ENCODE results near the gene ENTPD3.

Gene ENTPD3

DNA sequence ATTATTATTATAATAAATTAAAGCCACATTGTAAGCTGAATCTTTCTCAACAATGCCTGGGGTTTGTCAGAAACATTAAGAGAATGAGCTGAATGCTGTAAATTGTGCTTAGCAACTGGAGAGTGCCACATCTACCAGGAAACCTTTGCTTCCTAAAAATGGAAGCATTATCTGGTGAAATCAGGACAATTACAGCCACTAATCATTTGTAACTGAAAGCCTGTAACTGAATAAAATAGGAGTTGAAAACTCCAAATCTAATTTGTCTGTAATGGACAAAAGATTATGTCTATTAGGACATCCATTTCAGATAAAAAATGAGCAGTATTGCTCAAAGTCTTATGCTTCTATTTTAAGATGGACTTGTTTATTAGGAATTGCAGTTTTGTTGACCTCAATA is 45.3 kb upstream of the ENTPD3 start:
- TF ChIP-seq, protein P1, sequence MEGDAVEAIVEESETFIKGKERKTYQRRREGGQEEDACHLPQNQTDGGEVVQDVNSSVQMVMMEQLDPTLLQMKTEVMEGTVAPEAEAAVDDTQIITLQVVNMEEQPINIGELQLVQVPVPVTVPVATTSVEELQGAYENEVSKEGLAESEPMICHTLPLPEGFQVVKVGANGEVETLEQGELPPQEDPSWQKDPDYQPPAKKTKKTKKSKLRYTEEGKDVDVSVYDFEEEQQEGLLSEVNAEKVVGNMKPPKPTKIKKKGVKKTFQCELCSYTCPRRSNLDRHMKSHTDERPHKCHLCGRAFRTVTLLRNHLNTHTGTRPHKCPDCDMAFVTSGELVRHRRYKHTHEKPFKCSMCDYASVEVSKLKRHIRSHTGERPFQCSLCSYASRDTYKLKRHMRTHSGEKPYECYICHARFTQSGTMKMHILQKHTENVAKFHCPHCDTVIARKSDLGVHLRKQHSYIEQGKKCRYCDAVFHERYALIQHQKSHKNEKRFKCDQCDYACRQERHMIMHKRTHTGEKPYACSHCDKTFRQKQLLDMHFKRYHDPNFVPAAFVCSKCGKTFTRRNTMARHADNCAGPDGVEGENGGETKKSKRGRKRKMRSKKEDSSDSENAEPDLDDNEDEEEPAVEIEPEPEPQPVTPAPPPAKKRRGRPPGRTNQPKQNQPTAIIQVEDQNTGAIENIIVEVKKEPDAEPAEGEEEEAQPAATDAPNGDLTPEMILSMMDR (IDR thresholded peaks at IDR 0.05; ENCODE audit: insufficient read depth, low read length, poor library complexity, severe bottlenecking), result no peak
- TF ChIP-seq EZH2phosphoT487 (conservative IDR thresholded peaks at IDR 0.05; ENCODE audit: low read length), result no peak
- H3K4me3 ChIP-seq (ENCODE audit: insufficient read depth, low read length, poor library complexity, severe bottlenecking), result no peak overlapping the region

DNA sequence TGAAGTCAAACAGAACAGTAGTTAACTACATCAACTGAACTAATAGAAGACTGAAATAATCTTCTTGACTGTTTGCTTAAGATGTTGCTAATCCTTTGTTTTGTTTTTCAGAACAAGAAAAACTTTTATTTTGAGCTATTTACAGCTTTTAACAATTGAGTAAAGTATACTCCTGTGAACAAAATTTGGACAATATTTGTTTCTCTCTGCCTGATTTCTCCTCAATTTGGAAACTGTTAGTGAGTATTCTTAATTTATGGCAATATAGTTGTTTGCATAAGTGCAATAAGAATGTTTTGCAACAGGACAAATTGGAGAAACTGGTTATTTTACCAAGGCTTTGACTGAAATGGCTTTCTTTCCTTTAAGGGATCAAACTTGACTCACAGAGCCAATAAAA is 36.5 kb upstream of the ENTPD3 start:
- no peaks in the 10 kb centered on the region for H3K79me2 ChIP-seq (ENCODE audit: insufficient read depth, low read length)
- no peak overlapping the region for H3K4me2 ChIP-seq (ENCODE audit: low read depth, low read length, poor library complexity, severe bottlenecking)
- no peaks in the 10 kb centered on the region for H3F3A ChIP-seq (ENCODE audit: insufficient read depth)
- H3K9me2 ChIP-seq (replicated peaks; ENCODE audit: insufficient read depth, low read length), result no peaks in the 10 kb centered on the region
- no peak overlapping the region for H3K27ac ChIP-seq (ENCODE audit: low read depth, low read length)
- TF ChIP-seq, protein P1 (IDR thresholded peaks at IDR 0.05; ENCODE audit: insufficient read depth, low read length, poor library complexity, severe bottlenecking), result no peak
- no peak for TF ChIP-seq EZH2phosphoT487 (conservative IDR thresholded peaks at IDR 0.05; ENCODE audit: low read length)
- H3K27me3 ChIP-seq (ENCODE audit: low read length), result no peaks in the 10 kb centered on the region
- H4K20me1 ChIP-seq (ENCODE audit: low read depth, low read length), result no peaks in the 10 kb centered on the region
- H2AFZ ChIP-seq (ENCODE audit: low read depth, low read length, severe bottlenecking), result no peak overlapping the region
- H3K4me3 ChIP-seq (ENCODE audit: insufficient read depth, low read length, poor library complexity, severe bottlenecking), result no peak overlapping the region
- H3K36me3 ChIP-seq (ENCODE audit: low read length), result 0 out of 2 replicates have a peak, but pooled peaks cover 3% of the 10 kb centered on the region
- H3K9ac ChIP-seq (ENCODE audit: low read length), result no peak overlapping the region
- H3K9me3 ChIP-seq (ENCODE audit: insufficient read depth, low read length), result peaks cover 10% of the 10 kb centered on the region; the same call in 1 of the 2 replicates

More for the DNA sequence above, 45.3 kb upstream of the ENTPD3 start:
- no peaks in the 10 kb centered on the region for H3K79me2 ChIP-seq (ENCODE audit: insufficient read depth, low read length)
- no peaks in the 10 kb centered on the region for H3K27me3 ChIP-seq (ENCODE audit: low read length)
- H3K9me2 ChIP-seq (replicated peaks; ENCODE audit: insufficient read depth, low read length), result no peaks in the 10 kb centered on the region
- no peak overlapping the region for H3K4me2 ChIP-seq (ENCODE audit: low read depth, low read length, poor library complexity, severe bottlenecking)
- no peaks in the 10 kb centered on the region for H3K36me3 ChIP-seq (ENCODE audit: low read length)
- no peaks in the 10 kb centered on the region for H3F3A ChIP-seq (ENCODE audit: insufficient read depth)
- no peak overlapping the region for H2AFZ ChIP-seq (ENCODE audit: low read depth, low read length, severe bottlenecking)
- H3K9ac ChIP-seq (ENCODE audit: low read length), result no peak overlapping the region
- no peaks in the 10 kb centered on the region for H4K20me1 ChIP-seq (ENCODE audit: low read depth, low read length)
- no peak overlapping the region for H3K27ac ChIP-seq (ENCODE audit: low read depth, low read length)
- H3K9me3 ChIP-seq (ENCODE audit: insufficient read depth, low read length), result no peaks in the 10 kb centered on the region

DNA sequence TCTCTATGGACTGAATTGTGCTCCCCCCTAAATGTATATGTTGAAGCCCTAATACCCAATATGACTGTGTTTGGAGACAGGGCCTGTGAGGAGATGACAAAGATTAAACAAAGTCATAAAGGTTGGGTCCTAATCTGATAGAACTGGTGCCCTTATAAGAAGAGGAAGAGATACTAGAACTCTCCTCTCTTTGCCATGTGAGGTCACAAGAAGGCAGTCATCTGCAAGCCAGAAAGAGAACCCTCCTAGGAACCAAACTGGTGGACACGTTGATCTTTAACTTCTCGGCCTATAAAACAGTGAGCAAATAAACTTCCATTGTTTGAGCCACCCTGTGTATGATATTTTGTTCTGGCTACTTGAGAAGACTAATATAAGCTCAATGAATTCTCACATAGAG is 31.6 kb upstream of the ENTPD3 start:
- Histone ChIP-seq H3K9me2 (replicated peaks; ENCODE audit: insufficient read depth, low read length) (no peaks in the 10 kb centered on the region), H3K4me2 (ENCODE audit: low read depth, low read length, poor library complexity, severe bottlenecking) (no peak overlapping the region), H3F3A (ENCODE audit: insufficient read depth) (no peaks in the 10 kb centered on the region), H3K27ac (ENCODE audit: low read depth, low read length) (no peak overlapping the region), H3K79me2 (ENCODE audit: insufficient read depth, low read length) (no peaks in the 10 kb centered on the region), H2AFZ (ENCODE audit: low read depth, low read length, severe bottlenecking) (no peak overlapping the region), H3K9ac (ENCODE audit: low read length) (no peak overlapping the region), H3K27me3 (ENCODE audit: low read length) (no peaks in the 10 kb centered on the region), H4K20me1 (ENCODE audit: low read depth, low read length) (no peaks in the 10 kb centered on the region), H3K4me3 (ENCODE audit: insufficient read depth, low read length, poor library complexity, severe bottlenecking) (no peak overlapping the region), H3K36me3 (ENCODE audit: low read length) (no peaks in the 10 kb centered on the region), H3K9me3 (ENCODE audit: insufficient read depth, low read length) (peaks cover 10% of the 10 kb centered on the region; the same call in 1 of the 2 replicates)
- TF ChIP-seq, protein P1 (IDR thresholded peaks at IDR 0.05; ENCODE audit: insufficient read depth, low read length, poor library complexity, severe bottlenecking), result no peak
- no peak for TF ChIP-seq EZH2phosphoT487 (conservative IDR thresholded peaks at IDR 0.05; ENCODE audit: low read length)
